Lung (tissue), 12 donors: ENCODE data around the gene UCHL1. TPM values are rescaled to one million over a fixed set of nuclear protein-coding genes. Genes with fewer than 3 reads are reported as not detected.

Experiments
- ATAC-seq: fragments of 200-7000 bp; cut with Tn5 transposase; one replicate; pipeline ENCODE4 v1.9.1; 2020; ENCODE audit warnings: moderate number of reproducible peaks; ENCODE audit not compliant: insufficient read depth, low FRiP score
- DNase-seq, 3 donors: peaks; one replicate each; pipeline ENCODE4 v3.0.0-alpha.2; 2013 to 2017
- H3K27ac ChIP-seq, 2 donors: one replicate each; pipeline ENCODE4 v1.5.1; 2013; ENCODE audit warnings: mild to moderate bottlenecking in 2 of 2, moderate library complexity in 2 of 2, control low read depth in 1 of 2, inconsistent platforms in 1 of 2, low read depth in 1 of 2, low read length in 1 of 2
- H3K27me3 ChIP-seq, 3 donors: one replicate each; pipeline ENCODE4 v1.5.1; 2013; ENCODE audit warnings: low read length in 2 of 3; ENCODE audit not compliant: control insufficient read depth in 3 of 3, insufficient read depth in 3 of 3
- H3K36me3 ChIP-seq, 4 donors: one replicate each; pipeline ENCODE4 v1.5.1; 2013; ENCODE audit warnings: low read length in 4 of 4, mild to moderate bottlenecking in 1 of 4, moderate library complexity in 1 of 4; ENCODE audit not compliant: control insufficient read depth in 4 of 4, insufficient read depth in 4 of 4
- H3K4me1 ChIP-seq, 5 donors: one replicate each; pipeline ENCODE4 v1.5.1; 2013; ENCODE audit warnings: low read length in 5 of 5, mild to moderate bottlenecking in 2 of 5, moderate library complexity in 1 of 5; ENCODE audit not compliant: control insufficient read depth in 5 of 5, insufficient read depth in 5 of 5
- H3K4me3 ChIP-seq: one replicate; pipeline ENCODE4 v1.5.1; 2013; ENCODE audit warnings: mild to moderate bottlenecking, control low read depth, moderate library complexity
- H3K9ac ChIP-seq, 2 donors: one replicate each; pipeline ENCODE4 v1.5.1; 2013; ENCODE audit warnings: low read length in 2 of 2, control low read depth in 1 of 2; ENCODE audit not compliant: insufficient read depth in 1 of 2
- H3K9me3 ChIP-seq, 4 donors: one replicate each; pipeline ENCODE4 v1.5.1; 2013; ENCODE audit warnings: low read length in 3 of 4, mild to moderate bottlenecking in 1 of 4, moderate library complexity in 1 of 4; ENCODE audit not compliant: control insufficient read depth in 4 of 4, insufficient read depth in 3 of 4
- WGBS, 2 donors: extraction: QIAGEN DNeasy Blood & Tissue Kit; methylation state at CpG; one replicate each; pipeline ENCODE4 v1.1.7; 2013; 5-methylcytosine and 5-hydroxymethylcytosine counted together
- polyA plus RNA-seq, 2 donors: library from polyadenylated mRNA; stranded (reverse); fragments of 200-250 nt; gene quantifications; one replicate each; pipeline ENCODE4 v1.2.1, GENCODE V29; 2013
- total RNA-seq, 2 donors: library from RNA; depleted of rRNA in 1 of 2; stranded (reverse); fragments of >200 nt in 1 of 2; gene quantifications; one replicate each; pipeline ENCODE4 v1.2.1, GENCODE V29; 2014 to 2021
- TF ChIP-seq, protein P1 (sequence below): IDR thresholded peaks from 2 replicates; pipeline ENCODE4 v1.5.1; 2012; ENCODE audit warnings: mild to moderate bottlenecking; ENCODE audit errors: control extremely low read depth, extremely low read depth
- donor health status: control.
- donor health status: control.
- donor health status: Bipolar disorder and iron deficiency.
- donor health status: healthy.
- donor health status: DM: yes; HTN: yes; CAD: no.

UCHL1 gene
- total and polyA plus RNA-seq, 4 donors = 6.9 to 38.2 (median 13.5) TPM

DNA sequence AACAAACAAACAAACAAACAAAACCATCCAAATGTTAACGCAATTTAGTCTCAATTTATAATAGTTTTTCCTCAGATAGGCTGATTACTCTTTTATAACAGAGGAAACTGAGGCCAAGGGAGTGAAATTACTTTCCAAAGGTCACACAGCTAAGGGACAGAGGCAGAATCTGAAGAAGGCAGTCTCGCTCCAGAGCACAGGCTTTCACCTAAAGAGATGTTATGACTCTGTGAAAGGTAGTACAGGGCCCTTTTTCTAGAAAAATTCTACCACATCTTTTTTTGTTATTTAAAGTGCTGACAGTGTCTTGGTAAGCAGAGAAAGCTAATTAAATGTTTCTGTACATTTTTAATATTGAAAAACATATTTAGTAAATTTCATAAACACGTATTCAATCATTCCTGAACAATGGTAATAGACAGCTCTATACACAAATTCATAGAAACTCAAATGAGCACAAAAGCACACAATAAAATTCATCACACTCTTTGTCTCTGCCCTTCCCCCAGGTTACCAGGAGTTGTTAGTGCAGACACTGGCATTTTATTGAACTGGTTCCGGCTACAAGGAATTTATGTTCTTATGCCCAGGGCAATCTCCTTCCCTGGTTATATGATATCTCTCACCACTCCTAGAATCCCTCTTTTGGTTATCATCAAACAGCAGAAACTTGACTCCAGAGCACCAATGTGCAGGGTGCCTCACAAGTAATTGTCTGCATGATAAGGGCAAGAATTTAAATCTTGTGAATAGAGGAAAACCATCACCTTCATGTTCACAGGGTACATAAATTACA, 34.7 kb upstream of the UCHL1 start:
- H3K4me3 ChIP-seq = no peak overlapping the region
- no peak overlapping the region for H3K27ac ChIP-seq
- TF ChIP-seq, protein P1, sequence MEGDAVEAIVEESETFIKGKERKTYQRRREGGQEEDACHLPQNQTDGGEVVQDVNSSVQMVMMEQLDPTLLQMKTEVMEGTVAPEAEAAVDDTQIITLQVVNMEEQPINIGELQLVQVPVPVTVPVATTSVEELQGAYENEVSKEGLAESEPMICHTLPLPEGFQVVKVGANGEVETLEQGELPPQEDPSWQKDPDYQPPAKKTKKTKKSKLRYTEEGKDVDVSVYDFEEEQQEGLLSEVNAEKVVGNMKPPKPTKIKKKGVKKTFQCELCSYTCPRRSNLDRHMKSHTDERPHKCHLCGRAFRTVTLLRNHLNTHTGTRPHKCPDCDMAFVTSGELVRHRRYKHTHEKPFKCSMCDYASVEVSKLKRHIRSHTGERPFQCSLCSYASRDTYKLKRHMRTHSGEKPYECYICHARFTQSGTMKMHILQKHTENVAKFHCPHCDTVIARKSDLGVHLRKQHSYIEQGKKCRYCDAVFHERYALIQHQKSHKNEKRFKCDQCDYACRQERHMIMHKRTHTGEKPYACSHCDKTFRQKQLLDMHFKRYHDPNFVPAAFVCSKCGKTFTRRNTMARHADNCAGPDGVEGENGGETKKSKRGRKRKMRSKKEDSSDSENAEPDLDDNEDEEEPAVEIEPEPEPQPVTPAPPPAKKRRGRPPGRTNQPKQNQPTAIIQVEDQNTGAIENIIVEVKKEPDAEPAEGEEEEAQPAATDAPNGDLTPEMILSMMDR = no peak
- no peaks in the 10 kb centered on the region for H3K27me3 ChIP-seq
- DNase-seq (no peak), ATAC-seq (no peak)
- H3K9ac ChIP-seq = no peak overlapping the region
- no peaks in the 10 kb centered on the region for H3K9me3 ChIP-seq
- WGBS, 2 donors = 82 to 94% methylated on average over 4 of the region's 4 CpGs
- no peaks in the 10 kb centered on the region for H3K36me3 ChIP-seq
- peaks cover 0 to 3% (median 0%) of the 10 kb centered on the region in 5 donors for H3K4me1 ChIP-seq

DNA sequence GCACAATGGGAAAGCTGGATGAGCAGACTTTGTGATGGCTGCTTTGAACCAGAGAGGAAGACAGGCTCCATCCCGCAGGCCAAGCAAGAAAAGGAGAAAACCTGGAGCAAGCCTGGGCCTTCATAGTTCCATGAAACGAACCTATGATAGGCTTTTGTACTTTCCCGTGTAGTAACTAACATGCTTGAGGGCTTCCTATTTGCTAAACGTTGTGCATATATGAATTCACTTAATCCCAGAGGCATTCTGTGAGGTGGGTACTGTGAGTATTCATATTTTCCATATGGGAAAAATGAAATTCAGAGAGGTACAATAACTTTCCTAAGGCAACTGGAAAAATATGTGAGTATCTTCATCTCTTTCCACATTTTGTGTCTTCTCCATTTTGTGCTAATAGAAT, 28.8 kb upstream of the UCHL1 start:
- H3K4me3 ChIP-seq = no peak overlapping the region
- TF ChIP-seq, protein P1 = no peak
- H3K9ac ChIP-seq = no peak overlapping the region
- no peaks in the 10 kb centered on the region for H3K4me1 ChIP-seq
- no peaks in the 10 kb centered on the region for H3K27me3 ChIP-seq
- 84 to 89% methylated on average over 4 of the region's 4 CpGs for WGBS, 2 donors
- no peak overlapping the region for H3K27ac ChIP-seq
- no peaks in the 10 kb centered on the region for H3K9me3 ChIP-seq
- DNase-seq (no peak), ATAC-seq (no peak)
- no peaks in the 10 kb centered on the region for H3K36me3 ChIP-seq

- TF ChIP-seq, protein P1 = no peak
- H3K9ac ChIP-seq = no peak overlapping the region
- ATAC-seq (no peak), DNase-seq (no peak)
- no peak overlapping the region for H3K27ac ChIP-seq
- no peaks in the 10 kb centered on the region for H3K27me3 ChIP-seq
- WGBS, 2 donors = 65% methylated on average over 5 of the region's 5 CpGs
- no peak overlapping the region for H3K4me3 ChIP-seq
- no peaks in the 10 kb centered on the region for H3K36me3 ChIP-seq
- no peaks in the 10 kb centered on the region for H3K9me3 ChIP-seq
- H3K4me1 ChIP-seq = no peaks in the 10 kb centered on the region
Measured at GRCh38 chr4:41232406-41232805, 24.3 kb upstream of the UCHL1 start.

DNA sequence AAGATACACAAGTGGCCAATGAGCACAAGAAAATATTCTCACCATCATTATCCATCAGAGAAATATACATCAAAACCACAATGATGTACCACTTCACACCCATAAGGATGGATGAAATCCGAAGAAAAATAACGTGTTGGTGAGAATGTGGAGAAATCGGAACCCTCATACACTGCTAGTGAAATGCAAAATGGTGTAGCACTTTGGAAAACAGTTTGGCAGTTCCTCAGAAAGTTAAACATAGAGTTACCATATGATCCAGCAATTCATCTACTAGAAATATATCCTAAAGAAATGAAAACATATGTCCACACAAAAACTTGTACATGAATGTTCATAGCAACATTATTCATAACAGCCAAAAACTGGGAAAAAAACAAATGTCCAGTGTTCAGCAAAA, 23.9 kb upstream of the UCHL1 start:
- no peaks in the 10 kb centered on the region for H3K36me3 ChIP-seq

More for the DNA sequence above, 23.9 kb upstream of the UCHL1 start:
- 87% methylated on average over 3 of the region's 3 CpGs for WGBS, 2 donors
- Histone ChIP-seq H3K4me1 (no peaks in the 10 kb centered on the region), H3K27me3 (no peaks in the 10 kb centered on the region), H3K27ac (no peak overlapping the region), H3K9ac (no peak overlapping the region), H3K9me3 (no peaks in the 10 kb centered on the region), H3K4me3 (no peak overlapping the region)
- ATAC-seq (no peak), DNase-seq (no peak)
- TF ChIP-seq, protein P1 = no peak
